Measurements from ENCODE around the gene PEX11A. TPM values are rescaled to one million over a fixed set of nuclear protein-coding genes. Genes with fewer than 3 reads are reported as not detected.

The PEX11A gene
- total RNA-seq, 1 donor from 2014 or later: 1.7 TPM

- intact Hi-C loops (cut with micrococcal nuclease): no loop called here
Observed at GRCh38 chr15:89656116-89656815, 34.3 kb downstream of the PEX11A start.

GRCh38 chr15:89654847-89655805, 35.4 kb downstream of the PEX11A start, which contains the start of gene KIF7:
Gene KIF7 (minus strand): TSS chr15:89655467. CDS start chr15:89652930, 2,537 bp downstream.
- intact Hi-C loops (cut with micrococcal nuclease): no loop called here

- intact Hi-C loops (cut with micrococcal nuclease): no loop called here
Observed at GRCh38 chr15:89654301-89654761, 36.2 kb downstream of the PEX11A start.

GRCh38 chr15:89653578-89653977, 37.0 kb downstream of the PEX11A start:
- intact Hi-C loops (cut with micrococcal nuclease): no loop called here

- intact Hi-C loops (cut with micrococcal nuclease): no loop called here
Observed at GRCh38 chr15:89652666-89653065, 37.9 kb downstream of the PEX11A start.

- intact Hi-C loops (cut with micrococcal nuclease): no loop called here
Observed at GRCh38 chr15:89652131-89652530, 38.4 kb downstream of the PEX11A start.

GRCh38 chr15:89649716-89650115, 40.8 kb downstream of the PEX11A start:
- intact Hi-C loops (cut with micrococcal nuclease): no loop called here

GRCh38 chr15:89649013-89649625, 41.4 kb downstream of the PEX11A start:
- intact Hi-C loops (cut with micrococcal nuclease): no loop called here

GRCh38 chr15:89648106-89649012, 42.2 kb downstream of the PEX11A start:
- intact Hi-C loops (cut with micrococcal nuclease): no loop called here

- intact Hi-C loops (cut with micrococcal nuclease): no loop called here
Observed at GRCh38 chr15:89647191-89647851, 43.2 kb downstream of the PEX11A start.

GRCh38 chr15:89646416-89647141, 44.0 kb downstream of the PEX11A start:
- intact Hi-C loops (cut with micrococcal nuclease): no loop called here

GRCh38 chr15:89645680-89646079, 44.9 kb downstream of the PEX11A start:
- intact Hi-C loops (cut with micrococcal nuclease): no loop called here

GRCh38 chr15:89642106-89642505, 48.4 kb downstream of the PEX11A start:
- intact Hi-C loops (cut with micrococcal nuclease): no loop called here

GRCh38 chr15:89641053-89641452, 49.5 kb downstream of the PEX11A start:
- intact Hi-C loops (cut with micrococcal nuclease): no loop called here

- intact Hi-C loops (cut with micrococcal nuclease): no loop called here
Observed at GRCh38 chr15:89640245-89640644, 50.3 kb downstream of the PEX11A start.

GRCh38 chr15:89633585-89633984, 57.0 kb downstream of the PEX11A start:
- intact Hi-C loops (cut with micrococcal nuclease): no loop called here

GRCh38 chr15:89632563-89633430, 57.8 kb downstream of the PEX11A start:
- intact Hi-C loops (cut with micrococcal nuclease): no loop called here

- intact Hi-C loops (cut with micrococcal nuclease): no loop called here
Observed at GRCh38 chr15:89631902-89632264, 58.7 kb downstream of the PEX11A start.

Measured in T-helper 1 cell treated with Interleukin-12 subunit alpha and Interleukin-12 subunit beta and Interleukin-4 antibody, amounts not matched to agents 30 ng/mL and 1 ng/mL, for 36 hours (primary cell).